ENCODE data around the gene CNTN6. TPM values are rescaled to one million over a fixed set of nuclear protein-coding genes. Genes with fewer than 3 reads are reported as not detected.

Gene CNTN6
- total and polyA plus RNA-seq, 2 experiments from 2014 or later = 0.21 TPM; not detected in 1

DNA sequence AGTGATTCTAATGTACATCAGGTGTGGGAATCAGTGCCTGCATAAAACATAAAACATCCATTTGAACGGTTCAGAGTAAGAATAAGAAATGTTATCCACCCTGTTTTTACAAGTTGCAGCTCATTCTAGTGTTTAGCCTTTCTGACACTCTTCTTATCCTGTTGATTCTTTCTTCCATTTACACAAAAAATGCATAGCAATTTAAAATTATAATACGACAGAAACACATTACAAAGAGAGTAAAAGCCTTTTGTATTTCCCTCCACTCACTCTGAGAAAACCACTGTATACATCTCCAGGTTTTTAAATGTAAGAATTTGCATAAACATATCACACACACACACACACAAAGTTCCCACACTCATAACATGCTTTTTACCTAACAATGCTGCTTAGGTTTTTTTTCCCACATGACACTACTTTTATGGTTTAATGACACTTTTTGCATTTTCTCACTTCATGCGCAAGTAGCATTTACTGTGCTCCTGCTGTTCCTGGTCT lies 199.8 kb downstream of the CNTN6 start:
- Histone ChIP-seq H3K27ac (no peak overlapping the region), H3K4me3 (no peak overlapping the region), H3K27me3 (peaks cover 5% of the 10 kb centered on the region), H3K9me3 (ENCODE audit: low read depth) (no peaks in the 10 kb centered on the region), H3K4me1 (ENCODE audit: low read depth) (no peaks in the 10 kb centered on the region), H3K36me3 (no peaks in the 10 kb centered on the region)
- TF ChIP-seq, protein P1, sequence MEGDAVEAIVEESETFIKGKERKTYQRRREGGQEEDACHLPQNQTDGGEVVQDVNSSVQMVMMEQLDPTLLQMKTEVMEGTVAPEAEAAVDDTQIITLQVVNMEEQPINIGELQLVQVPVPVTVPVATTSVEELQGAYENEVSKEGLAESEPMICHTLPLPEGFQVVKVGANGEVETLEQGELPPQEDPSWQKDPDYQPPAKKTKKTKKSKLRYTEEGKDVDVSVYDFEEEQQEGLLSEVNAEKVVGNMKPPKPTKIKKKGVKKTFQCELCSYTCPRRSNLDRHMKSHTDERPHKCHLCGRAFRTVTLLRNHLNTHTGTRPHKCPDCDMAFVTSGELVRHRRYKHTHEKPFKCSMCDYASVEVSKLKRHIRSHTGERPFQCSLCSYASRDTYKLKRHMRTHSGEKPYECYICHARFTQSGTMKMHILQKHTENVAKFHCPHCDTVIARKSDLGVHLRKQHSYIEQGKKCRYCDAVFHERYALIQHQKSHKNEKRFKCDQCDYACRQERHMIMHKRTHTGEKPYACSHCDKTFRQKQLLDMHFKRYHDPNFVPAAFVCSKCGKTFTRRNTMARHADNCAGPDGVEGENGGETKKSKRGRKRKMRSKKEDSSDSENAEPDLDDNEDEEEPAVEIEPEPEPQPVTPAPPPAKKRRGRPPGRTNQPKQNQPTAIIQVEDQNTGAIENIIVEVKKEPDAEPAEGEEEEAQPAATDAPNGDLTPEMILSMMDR (IDR thresholded peaks at IDR 0.05; ENCODE audit: low read depth, low read length) = no peak
- no peak for DNase-seq (ENCODE audit: low read depth in 1 of 2, low spot score in 1 of 2)

DNA sequence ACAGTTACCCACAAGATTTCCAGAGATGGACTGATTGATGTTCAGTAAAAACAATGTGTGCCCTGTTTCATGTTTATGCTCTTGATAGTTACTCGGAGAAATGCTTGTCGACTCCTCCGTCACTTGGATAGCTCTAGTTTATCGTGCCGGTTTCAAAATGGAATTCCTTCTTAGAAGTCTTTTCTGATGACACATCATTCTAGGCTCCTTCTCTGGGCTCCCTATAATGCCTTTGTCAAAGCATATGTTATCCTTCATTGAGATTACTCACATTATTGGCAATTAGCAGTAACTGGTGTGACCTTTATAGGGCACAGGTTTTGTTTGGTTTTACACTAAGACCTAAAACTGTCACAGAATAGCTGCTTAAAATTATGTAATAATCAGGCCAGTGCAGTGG lies 201.8 kb downstream of the CNTN6 start:
- DNase-seq (ENCODE audit: low read depth in 1 of 2, low spot score in 1 of 2) = peak in 1 of 2 donors; percentile 0
- H3K4me3 ChIP-seq = no peak overlapping the region
- TF ChIP-seq, protein P1 (IDR thresholded peaks at IDR 0.05; ENCODE audit: low read depth, low read length) = no peak

DNA sequence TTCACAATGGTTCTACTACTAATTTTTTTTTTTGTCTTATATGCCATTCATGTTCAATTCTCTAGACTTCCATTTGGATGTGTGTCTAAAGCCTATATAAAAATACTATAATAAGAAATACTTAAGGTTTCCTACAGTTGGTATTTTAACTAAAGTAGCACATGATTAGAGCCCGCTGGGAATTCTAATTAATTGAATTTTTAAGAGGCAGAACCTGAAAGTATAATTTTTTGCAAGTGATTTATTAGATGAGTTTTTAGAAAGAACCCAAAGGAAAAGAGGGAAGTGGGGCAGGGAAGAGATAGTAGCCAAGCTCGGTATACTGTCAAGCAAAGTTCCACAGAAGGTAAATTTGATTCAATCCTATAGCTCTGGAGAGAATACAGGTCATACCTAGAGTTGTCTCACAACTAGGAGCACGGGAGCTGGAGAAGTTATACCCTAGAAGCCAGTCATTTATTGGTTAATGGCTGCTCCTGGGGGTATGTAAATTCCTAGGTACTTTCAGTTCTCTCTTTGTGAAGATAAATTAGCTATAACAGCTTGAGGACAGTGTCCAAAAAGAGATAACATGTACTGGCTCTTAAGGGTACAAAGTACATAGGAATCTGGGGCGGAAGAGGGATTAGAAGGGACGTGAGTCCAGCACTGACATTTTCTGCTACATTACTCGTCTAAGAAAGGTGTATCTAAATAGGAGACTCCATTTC lies 225.6 kb downstream of the CNTN6 start:
- H3K27me3 ChIP-seq = peaks cover 35% of the 10 kb centered on the region
- no peak overlapping the region for H3K27ac ChIP-seq
- peak in 1 of 2 donors; percentile 23 for DNase-seq (ENCODE audit: low read depth in 1 of 2, low spot score in 1 of 2)
- TF ChIP-seq, protein P1 (IDR thresholded peaks at IDR 0.05; ENCODE audit: low read depth, low read length) = no peak
- no peaks in the 10 kb centered on the region for H3K36me3 ChIP-seq
- H3K9me3 ChIP-seq (ENCODE audit: low read depth) = no peaks in the 10 kb centered on the region
- H3K4me3 ChIP-seq = no peak overlapping the region
- H3K4me1 ChIP-seq (ENCODE audit: low read depth) = peaks cover 5% of the 10 kb centered on the region

More for the DNA sequence above, 201.8 kb downstream of the CNTN6 start:
- no peaks in the 10 kb centered on the region for H3K4me1 ChIP-seq (ENCODE audit: low read depth)
- no peak overlapping the region for H3K27ac ChIP-seq
- no peaks in the 10 kb centered on the region for H3K9me3 ChIP-seq (ENCODE audit: low read depth)
- peaks cover 5% of the 10 kb centered on the region for H3K27me3 ChIP-seq
- H3K36me3 ChIP-seq = no peaks in the 10 kb centered on the region

DNA sequence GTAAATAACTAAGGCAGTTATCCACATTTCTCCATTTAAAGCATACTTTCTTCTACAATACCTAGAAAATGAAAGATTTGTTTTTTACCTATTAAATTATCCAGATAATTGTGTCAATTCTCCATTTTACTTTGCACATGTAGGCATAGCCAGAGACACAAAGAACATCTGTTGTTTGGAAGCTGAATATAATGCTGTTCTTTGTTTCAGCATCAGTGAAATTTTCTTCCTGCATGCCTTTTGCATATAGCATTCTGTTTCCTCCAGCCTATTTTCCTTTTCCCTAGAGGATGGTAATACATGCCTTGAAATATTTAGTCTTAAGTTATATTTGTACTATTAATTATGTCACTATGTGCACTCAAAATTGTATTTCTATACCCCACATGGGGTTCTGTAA lies 233.7 kb downstream of the CNTN6 start:
- H3K27ac ChIP-seq = no peak overlapping the region
- DNase-seq (ENCODE audit: low read depth in 1 of 2, low spot score in 1 of 2) = no peak
- H3K27me3 ChIP-seq = peaks cover 10% of the 10 kb centered on the region
- H3K36me3 ChIP-seq = no peaks in the 10 kb centered on the region
- TF ChIP-seq, protein P1 (IDR thresholded peaks at IDR 0.05; ENCODE audit: low read depth, low read length) = no peak
- no peaks in the 10 kb centered on the region for H3K4me1 ChIP-seq (ENCODE audit: low read depth)
- no peak overlapping the region for H3K4me3 ChIP-seq
- no peaks in the 10 kb centered on the region for H3K9me3 ChIP-seq (ENCODE audit: low read depth)

DNA sequence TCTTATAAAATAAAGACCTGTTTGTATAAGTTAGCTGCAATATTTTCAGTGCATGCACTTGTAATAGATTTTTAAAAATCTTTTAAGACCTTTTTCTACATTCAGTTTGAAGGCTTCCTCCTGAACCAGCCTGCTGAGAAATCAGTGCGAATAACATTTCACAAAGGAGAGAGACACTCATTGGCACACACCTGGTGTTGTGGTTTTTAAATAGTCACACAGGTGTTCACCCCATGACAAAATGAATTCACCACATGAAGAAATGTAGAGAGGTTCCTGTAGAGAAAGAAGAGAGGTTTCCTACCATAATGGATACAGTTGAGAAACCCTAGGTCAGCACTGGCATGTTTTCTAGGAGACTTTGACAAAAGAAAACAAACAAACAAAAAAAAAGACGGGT lies 237.3 kb downstream of the CNTN6 start:
- Histone ChIP-seq H3K27ac (no peak overlapping the region), H3K9me3 (ENCODE audit: low read depth) (no peaks in the 10 kb centered on the region), H3K27me3 (no peaks in the 10 kb centered on the region), H3K4me1 (ENCODE audit: low read depth) (peaks cover 7% of the 10 kb centered on the region), H3K36me3 (no peaks in the 10 kb centered on the region), H3K4me3 (no peak overlapping the region)
- TF ChIP-seq, protein P1 (IDR thresholded peaks at IDR 0.05; ENCODE audit: low read depth, low read length) = no peak
- DNase-seq (ENCODE audit: low read depth in 1 of 2, low spot score in 1 of 2) = no peak
